DMS53 (cell line): ENCODE results near the gene KCNJ9.
"Not testable (repeated sequence)": the region's sequence is repeated elsewhere in the genome, so short reads cannot be mapped to it uniquely, and the experiment has no call there.

ENCODE experiments used
- DNase-seq: peaks from one replicate; lab custom pipeline; 2025; lab: John Stamatoyannopoulos, UW

The KCNJ9 gene

DNA sequence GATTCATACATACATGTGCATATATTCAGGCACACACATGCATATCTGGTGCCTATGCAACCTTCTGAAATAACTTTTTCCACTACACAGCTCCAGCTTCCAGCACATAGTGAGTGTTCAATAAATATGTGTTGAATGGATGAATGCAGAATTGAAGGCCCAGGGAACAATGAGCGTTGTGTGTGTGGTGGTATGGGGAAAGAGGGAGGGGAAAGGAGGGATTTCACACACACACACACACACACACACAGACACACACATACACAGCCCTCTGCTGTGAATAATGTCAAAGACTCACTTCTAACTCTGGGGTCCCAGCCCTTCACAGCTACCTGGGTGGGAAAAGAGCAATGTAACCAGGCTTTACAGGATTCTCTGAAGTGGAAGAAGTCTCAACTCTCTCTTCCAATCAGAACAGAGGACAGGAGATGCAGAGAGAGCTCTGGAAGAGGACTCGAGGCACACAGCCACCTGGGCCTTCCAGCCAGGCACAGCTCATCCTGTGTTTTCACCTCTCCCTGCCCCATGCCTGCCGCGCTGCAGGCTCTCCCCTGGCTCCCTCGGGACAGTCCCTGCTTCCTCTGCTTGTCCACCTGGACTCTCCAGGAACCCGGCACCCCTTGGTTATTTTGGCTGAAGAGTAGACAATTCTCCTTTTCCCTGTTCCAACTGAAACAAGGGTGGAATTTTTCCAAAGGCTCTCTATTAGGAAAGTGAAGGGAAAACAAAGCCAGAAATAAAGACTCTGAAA is 22.5 kb downstream of the KCNJ9 start:
- no peak for DNase-seq

DNA sequence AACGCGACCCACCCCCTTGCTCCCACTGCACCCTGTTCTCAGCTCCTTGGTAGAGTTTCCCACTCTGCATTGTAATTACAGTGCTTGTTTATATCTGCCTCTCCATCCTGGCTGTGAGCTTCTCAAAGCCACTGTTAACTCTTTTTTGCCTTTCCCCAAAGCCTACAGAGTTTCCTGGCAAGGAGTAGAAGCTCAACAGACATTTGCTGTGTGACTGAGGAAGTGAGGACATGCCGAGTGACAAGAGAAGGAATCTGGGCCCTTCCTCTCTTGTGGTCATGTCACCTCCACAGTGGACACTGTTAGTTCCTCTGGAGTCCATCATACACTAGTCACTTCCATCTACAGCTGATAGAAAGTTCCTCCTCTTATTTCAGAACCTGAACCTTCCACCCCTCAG is 23.1 kb downstream of the KCNJ9 start:
- DNase-seq = no peak

GRCh38 chr1:160105155-160105554 is 23.8 kb downstream of the KCNJ9 start:
- no peak for DNase-seq

DNA sequence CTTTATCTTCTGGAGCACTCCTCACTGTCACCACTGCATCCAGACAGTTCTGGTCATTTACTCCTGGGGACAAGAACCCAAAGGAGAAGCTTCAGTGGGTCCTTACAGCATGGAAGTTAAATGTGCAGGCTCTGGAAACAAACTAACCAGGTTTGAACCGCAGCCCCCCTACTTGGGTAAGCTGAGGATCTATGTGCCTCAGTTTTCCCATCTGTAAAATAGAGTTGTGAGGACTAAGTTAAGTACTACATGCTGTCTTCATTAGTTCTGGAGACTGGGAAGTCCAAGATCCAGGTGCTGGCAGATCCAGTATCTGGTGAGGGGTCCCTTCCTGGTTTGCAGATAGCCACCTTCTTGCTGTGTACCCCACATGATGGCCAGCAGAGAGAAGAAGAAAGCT is 26.2 kb downstream of the KCNJ9 start:
- DNase-seq = no peak

DNA sequence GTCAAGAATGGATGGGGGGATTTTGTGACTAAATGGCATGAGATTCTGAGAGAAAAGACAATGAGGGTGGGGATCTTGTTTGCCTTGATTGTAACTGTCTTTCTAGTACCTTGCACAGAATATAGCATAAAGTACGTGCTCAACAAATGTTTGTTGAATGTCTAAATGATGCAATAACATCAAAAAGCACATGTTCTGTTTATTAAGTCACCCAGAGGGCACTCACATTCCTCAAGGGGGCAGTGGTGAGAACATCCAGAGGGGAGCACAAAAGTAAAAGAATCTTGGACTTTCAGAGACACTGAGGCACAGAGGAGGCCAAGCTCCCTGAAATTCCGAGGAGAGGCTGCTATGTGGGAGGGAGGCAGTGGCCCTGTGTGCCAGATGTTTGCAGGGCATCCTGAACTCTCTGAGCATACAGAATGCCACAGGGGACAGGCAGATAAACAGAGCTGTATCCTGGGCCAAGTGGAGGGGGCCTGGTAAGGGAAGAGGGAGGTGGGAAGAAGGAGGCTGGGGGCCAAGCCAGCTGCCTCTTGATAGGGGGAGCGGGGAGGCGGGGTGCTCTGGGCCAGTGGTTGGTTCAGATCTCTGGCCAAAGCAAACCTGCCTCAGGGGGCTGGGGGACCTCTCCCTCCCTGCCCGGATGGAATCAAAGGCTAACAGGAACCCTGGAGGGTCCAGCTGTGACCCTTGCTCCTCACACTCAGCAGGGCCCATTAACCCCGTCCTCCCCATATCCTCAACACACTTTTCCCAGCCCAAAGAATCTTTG is 27.7 kb downstream of the KCNJ9 start:
- peak; percentile 64 for DNase-seq

GRCh38 chr1:160109686-160110085 is 28.3 kb downstream of the KCNJ9 start:
- DNase-seq = peak; percentile 57

DNA sequence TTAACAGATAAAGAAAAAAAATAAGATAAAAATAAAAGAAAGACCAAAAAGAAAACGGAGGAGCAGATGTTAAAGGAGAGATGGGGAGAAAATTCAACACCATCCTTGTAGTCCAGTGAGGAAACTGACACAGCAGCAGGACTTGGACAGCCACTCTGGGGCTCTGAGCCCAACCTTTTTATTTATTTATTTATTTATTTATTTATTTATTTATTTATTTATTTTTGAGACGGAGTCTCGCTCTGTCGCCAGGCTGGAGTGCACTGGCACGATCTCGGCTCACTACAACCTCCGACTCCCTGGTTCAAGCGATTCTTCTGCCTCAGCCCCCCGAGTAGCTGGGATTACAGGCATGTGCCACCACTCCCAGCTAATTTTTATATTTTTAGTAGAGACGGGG is 30.1 kb downstream of the KCNJ9 start:
- not testable (repeated sequence) for DNase-seq

GRCh38 chr1:160112357-160112756 is 31.0 kb downstream of the KCNJ9 start:
- DNase-seq = no peak

GRCh38 chr1:160113407-160113806 is 32.1 kb downstream of the KCNJ9 start:
- no peak for DNase-seq

- no peak for DNase-seq
Measured at GRCh38 chr1:160114085-160114484, 32.7 kb downstream of the KCNJ9 start.

GRCh38 chr1:160115545-160116282 is 34.4 kb downstream of the KCNJ9 start, which contains the start of gene ATP1A2:
ATP1A2 (plus strand) TSS chr1:160115759; CDS start chr1:160115862, 103 bp downstream.
- DNase-seq = no peak

DNA sequence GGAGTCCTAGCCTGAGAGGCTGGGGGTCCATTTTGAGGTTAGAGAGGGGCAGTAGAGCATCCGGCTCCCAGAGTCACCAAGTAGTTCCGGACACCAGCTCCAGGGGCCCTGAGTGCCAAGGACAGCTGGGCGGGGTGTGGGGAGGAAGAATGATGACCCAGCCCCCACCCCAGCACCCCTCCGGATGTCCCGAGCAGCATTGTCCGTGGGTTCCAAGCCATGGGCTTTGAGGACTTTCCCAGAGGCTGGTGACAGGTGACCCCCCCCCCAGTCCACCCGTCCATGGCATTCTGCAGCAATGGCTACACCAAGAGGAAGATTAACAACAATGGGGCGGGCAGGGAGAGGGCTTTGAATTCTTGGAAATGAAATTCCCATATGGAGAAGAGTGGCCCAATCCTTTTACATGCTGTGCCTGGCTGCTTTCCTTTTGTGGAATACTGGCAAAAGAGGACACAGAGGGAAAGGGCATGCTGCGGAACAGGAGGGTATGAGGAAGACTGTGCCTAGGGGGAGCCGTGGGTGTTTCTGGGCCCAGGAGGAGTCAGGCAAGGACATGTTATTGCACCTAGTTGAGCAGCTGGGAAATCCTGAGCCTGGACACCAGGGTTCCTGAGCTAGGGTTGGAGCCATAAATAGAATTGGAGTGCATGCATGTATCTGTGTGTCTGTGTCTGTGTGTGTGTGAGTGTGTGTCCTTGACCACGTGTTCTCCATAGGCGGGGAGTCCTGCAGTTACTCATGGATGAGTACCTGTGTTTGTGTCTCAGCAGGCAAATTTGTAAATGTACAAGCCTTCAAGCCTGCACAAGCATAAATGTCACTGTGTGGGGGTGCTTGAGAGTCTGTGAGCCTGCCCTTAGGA is 35.2 kb downstream of the KCNJ9 start:
- peak; percentile 39 for DNase-seq

GRCh38 chr1:160117300-160117699 is 36.0 kb downstream of the KCNJ9 start:
- DNase-seq = no peak

- DNase-seq = no peak
Measured at GRCh38 chr1:160117709-160118183, 36.4 kb downstream of the KCNJ9 start.

- DNase-seq = no peak
Measured at GRCh38 chr1:160118928-160119327, 37.6 kb downstream of the KCNJ9 start.

DNA sequence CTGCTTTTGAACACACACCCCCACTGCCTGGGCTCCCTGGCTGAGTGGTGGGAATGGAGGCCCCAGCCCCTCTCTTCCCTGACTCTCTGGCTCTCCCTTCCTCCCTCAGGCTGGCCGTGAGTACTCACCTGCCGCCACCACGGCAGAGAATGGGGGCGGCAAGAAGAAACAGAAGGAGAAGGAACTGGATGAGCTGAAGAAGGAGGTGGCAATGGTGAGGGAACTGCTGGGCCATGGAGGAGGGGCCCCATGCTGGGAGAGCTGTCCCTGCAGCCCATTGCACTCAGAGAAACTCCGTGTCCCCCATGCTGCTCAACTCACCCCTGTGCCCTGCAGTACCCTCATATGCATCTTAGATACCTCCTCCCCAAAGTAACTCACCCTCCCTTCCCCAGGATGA is 39.5 kb downstream of the KCNJ9 start:
- DNase-seq = no peak

DNA sequence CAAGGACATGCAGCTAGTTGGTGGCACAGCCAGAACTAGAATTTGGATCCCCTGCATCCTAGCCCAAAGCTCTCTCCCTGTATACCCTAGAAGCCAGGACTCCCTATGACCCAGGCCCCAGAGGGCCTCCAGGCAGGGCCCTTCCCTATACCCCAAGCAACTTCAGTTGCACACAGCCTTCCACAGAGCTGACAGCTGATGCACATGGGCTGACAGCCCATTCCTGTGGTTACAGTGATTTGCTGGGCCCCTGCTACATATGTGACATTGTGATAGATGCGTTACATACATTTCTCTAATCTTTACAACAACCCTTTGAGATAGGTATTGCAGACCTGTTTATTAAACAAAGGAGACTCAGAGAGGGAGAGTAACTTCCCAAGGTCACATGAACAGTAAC is 40.0 kb downstream of the KCNJ9 start:
- DNase-seq = no peak

DNA sequence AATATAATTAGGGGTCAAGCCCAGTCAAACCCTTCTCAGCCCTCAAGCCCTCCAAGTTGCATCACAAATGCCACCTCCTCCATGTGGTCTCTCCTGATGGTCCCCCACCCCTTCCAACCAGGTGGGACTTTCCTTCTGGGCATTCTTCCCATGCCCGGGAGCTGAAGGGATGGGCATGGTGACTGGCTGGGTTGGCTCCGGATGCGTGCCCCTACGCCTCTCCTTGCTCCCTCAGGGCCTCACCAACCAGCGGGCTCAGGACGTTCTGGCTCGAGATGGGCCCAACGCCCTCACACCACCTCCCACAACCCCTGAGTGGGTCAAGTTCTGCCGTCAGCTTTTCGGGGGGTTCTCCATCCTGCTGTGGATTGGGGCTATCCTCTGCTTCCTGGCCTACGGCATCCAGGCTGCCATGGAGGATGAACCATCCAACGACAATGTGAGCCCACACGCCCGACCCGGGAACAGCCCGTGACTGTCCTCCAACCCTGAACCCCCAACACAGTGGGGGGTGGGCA is 41.7 kb downstream of the KCNJ9 start:
- no peak for DNase-seq

GRCh38 chr1:160123726-160124125 is 42.4 kb downstream of the KCNJ9 start:
- DNase-seq = no peak

DNA sequence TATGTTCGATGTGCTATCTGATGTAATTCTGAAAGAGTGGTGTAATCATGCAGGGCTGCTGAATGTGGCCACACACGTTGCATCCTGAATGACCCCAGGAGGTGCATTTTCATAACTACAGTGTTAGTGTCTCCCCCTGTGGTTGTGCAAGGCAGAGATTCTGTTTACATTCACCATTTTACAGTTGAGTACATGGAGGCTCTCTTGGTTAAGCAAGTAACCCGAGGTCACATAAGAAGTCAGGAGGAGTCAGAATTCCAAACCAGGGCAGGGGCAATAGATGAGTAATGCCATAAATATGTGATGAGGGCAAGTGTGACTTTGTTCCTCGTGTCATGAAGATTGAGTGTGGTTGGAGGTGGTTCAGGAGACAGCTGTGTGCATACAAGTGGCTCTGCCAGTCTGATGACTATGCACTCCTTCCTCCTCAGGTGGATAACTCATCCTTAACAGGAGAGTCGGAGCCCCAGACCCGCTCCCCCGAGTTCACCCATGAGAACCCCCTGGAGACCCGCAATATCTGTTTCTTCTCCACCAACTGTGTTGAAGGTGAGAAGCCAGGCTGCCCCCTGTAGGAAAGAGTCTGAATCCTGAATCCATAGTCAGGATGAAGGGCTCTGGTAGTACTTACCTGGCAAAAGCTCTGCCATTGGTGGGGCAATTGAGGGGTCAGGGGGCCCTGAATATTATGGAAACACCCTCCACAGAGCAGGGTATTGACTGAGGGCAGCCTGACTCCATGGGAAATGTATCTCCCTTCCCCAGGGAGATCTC is 43.6 kb downstream of the KCNJ9 start:
- peak; percentile 54 for DNase-seq

- no peak for DNase-seq
Measured at GRCh38 chr1:160125746-160126145, 44.4 kb downstream of the KCNJ9 start.
